VCaP (cell line): Measurements from ENCODE around the gene NR2C2AP.

Experiments
- H3K27ac ChIP-seq: fragments of 450-650 bp; 2 replicates; pipeline ENCODE4 v1.5.1; 2017
- TF ChIP-seq, protein P1 (sequence below): fragments of 450-650 bp; conservative IDR thresholded peaks from 2 replicates; pipeline ENCODE4 v1.5.1; 2017; ENCODE audit warnings: mild to moderate bottlenecking, moderate library complexity

Gene NR2C2AP

DNA sequence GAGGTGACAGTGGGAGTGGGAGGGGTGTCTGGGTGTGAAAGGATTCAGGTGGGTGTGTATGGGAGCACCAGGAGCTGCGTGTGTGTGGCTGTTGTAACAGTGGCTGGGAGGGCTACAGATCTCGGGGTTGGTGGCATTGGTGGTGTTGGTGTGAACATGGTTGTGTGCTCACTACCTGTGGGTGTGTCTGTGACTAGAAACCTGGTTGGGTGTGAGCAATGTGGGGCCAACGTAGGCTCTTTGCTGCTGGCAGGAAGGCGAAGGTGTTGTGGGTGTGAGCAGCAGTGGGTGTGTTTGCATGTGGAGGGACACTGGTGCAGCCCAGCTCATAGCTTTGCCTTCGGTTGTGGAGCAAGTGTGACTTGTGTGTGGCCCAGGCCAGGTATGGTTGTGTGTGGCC, 3.7 kb upstream of the NR2C2AP start:
- no peak overlapping the region for H3K27ac ChIP-seq
- TF ChIP-seq, protein P1, sequence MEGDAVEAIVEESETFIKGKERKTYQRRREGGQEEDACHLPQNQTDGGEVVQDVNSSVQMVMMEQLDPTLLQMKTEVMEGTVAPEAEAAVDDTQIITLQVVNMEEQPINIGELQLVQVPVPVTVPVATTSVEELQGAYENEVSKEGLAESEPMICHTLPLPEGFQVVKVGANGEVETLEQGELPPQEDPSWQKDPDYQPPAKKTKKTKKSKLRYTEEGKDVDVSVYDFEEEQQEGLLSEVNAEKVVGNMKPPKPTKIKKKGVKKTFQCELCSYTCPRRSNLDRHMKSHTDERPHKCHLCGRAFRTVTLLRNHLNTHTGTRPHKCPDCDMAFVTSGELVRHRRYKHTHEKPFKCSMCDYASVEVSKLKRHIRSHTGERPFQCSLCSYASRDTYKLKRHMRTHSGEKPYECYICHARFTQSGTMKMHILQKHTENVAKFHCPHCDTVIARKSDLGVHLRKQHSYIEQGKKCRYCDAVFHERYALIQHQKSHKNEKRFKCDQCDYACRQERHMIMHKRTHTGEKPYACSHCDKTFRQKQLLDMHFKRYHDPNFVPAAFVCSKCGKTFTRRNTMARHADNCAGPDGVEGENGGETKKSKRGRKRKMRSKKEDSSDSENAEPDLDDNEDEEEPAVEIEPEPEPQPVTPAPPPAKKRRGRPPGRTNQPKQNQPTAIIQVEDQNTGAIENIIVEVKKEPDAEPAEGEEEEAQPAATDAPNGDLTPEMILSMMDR, result no peak

DNA sequence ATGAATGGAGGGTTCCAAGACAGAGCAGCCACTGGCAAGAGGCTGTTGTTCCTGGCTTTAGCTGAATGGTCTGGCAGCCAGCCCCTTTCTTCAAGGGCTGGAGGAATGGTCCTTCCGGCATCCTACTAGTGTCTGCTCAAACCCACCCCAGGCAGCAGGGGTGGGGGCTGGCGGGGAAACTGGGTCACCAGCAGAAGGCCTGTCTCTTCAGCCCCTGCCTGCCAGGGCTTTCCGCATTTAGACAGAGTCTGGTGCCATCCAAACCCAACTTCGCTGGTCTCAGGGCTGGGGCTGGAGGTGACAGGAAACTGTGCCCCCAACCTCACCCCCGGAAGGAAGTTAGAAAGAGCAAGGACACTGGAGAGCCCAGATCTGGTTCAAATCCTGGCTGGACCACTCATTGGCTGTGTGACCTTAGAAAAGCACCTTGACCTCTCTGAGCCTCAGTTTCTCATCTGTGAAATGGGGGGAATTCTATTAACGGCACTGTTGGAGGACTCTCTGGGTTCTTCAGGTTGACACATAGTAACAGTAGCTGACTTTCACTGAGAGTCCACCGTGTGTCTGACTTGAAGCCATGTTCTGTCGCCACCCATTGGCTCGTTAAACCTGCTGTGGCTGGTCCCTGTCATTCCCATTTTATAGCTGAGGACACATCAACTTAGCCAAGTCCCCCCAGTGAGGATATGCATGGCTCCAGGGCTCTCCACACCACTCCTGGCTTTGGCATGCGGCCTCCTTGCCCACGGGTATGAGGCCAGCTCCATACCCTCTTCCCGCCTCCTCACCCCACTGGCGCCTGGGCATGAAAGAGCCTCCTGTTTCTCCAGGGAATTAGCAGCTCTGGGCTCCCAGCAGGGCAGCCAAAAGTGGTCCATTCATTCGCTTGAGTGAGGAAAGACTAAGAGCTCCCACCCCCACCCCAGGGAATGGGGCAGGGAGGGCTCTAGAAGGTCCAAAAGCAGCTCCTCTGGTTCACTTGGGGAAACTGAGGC, 2.5 kb upstream of the NR2C2AP start:
- TF ChIP-seq, protein P1, result no peak
- no peak overlapping the region for H3K27ac ChIP-seq

DNA sequence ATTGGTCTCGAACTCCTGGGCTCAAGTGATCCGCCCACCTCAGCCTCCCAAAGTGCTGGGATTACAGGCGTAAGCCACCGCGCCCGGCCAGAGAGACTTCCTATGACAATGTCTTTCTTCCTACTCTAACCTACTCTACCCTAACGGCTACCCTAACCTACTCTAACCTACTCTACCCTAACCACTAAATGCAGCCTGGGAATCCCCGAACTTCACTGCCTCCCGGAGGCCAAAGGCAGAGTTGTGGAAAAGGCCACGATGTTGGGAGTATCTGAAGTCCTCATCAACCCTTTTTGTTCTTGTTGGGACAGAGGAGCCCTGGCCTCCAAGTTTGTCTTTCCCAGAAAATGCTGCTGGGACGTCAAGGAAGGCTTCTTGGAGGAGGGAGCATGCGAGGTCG, 967 bp upstream of the NR2C2AP start:
- no peak overlapping the region for H3K27ac ChIP-seq

DNA sequence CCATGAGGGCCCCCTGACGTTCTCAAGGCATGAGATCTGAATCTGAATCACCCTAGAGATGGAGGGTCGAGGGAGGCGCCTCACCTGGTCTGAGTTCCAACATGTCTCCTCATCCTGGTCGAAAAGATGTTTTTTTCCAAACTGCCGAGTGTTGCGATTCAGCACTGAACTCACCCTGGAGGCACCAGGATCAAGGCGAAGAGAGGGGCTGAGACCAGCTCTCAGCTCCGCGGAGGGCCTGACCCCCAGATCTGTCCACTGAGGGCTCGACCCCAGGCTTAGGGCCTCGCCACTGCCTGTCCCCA, 555 bp downstream of the NR2C2AP start:
- TF ChIP-seq, protein P1, result no peak
- peak overlapping the region; percentile 60; the same call in 1 of the 2 replicates for H3K27ac ChIP-seq

More for the DNA sequence above, 967 bp upstream of the NR2C2AP start:
- TF ChIP-seq, protein P1, result no peak

DNA sequence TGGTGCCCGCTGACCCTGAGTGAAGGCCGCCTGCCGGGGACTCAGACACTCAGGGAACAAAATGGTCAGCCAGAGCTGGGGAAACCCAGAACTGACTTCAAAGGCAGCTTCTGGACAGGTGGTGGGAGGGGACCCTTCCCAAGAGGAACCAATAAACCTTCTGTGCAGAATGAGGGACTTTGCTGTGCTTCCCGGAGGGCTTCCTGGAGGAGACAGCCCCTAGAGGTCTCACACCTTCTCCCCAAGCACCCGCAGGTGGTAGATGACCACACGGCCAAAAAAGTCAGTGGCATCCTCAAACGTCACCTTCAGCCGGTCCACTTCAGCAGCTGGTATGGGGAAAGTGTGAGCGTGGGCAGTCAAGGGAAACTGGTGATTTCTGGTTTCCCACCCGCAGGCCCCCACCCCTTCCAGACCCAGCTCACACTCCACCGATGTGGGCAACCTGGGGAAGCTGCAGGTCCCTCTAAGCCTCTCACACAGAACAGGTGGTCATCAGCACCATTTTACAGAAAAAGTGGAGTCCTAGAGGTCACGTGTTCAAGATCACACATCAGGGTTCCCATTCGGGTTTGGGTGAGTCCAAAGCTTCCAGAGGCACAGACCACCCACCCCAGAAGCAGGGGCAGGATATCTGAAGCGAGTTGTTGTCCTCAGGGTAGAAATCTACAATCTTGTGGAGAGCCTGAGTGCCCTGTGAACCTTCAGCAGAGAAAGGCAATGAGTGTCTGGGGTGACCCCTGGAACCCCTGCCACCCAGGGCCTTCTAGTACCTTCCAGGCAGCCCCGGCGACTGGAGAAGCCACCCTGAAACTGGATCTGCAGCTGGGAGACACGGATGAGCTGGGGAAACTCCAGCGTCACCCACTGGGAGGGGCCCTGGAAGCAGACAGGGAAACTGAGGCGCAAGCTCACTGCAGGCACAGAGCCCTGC, 1.2 kb downstream of the NR2C2AP start:
- TF ChIP-seq, protein P1, result no peak
- H3K27ac ChIP-seq, result no peak overlapping the region; the same call in 1 of the 2 replicates

DNA sequence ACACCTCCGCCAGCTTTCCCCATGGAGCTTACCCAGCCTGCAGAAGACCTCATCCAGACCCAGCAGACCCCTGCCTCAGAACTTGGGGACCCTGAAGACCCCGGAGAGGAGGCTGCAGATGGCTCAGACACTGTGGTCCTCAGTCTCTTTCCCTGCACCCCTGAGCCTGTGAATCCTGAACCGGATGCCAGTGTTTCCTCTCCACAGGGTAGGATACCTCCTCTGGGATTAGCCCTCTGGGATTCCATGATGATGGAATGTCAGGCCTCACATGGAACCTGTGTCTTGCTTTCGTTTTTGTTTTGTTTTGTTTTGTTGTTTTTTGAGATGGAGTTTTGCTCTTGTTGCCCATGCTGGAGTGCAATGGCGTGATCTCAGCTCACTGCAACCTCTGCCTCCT, 9.3 kb downstream of the NR2C2AP start:
- no peak overlapping the region for H3K27ac ChIP-seq
- TF ChIP-seq, protein P1, result no peak

DNA sequence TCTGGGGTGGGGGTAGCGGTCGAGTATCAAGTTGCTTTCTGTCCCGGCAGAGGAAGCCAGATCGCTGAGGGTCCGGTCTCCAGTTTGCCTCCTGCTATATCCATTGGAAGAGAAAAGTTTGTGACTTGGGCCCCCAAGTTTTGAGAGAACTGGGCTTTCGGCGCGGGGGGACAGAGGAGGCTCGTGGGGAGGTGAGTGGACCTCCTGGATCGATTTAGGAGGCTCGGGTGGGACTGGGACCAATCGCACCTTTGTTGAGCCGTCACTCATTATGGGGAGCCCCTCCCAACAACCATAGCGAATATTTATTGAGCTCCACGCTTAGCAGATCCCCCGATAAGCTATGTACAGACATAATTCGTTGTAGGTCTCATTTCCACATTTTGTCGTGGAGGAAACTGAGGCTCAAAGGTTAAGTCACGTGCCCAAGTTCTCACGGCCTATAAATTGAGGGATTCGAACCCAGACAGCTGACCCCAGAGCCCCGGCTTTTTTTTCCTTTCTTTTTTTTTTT, 10.2 kb downstream of the NR2C2AP start:
- H3K27ac ChIP-seq, result peak overlapping the region; percentile 87
- TF ChIP-seq, protein P1, result no peak
